GM10248 (cell line): Measurements from ENCODE around the gene ANAPC5.

Experiments
- CTCF ChIA-PET: fragments of 300-600 bp; sonication (Branson Sonifier 250); formaldehyde crosslinking; extraction: SDS; loops from one replicate; lab custom pipeline; 2021; ENCODE audit warnings: antibody characterized with exemption; lab: Yijun Ruan, JAX
- POLR2A ChIA-PET: fragments of 350-650 bp; sonication (Branson Sonifier 250); formaldehyde crosslinking; extraction: SDS; loops from one replicate; lab custom pipeline; 2020; ENCODE audit warnings: antibody characterized with exemption; lab: Yijun Ruan, JAX
- DNase-seq: peaks from one replicate; pipeline ENCODE4 v3.0.0; 2012; ENCODE audit errors: extremely low spot score
- CTCF ChIP-seq: IDR thresholded peaks from 2 replicates; pipeline ENCODE4 v1.5.1; 2012; ENCODE audit warnings: mild to moderate bottlenecking, low read depth; ENCODE audit errors: extremely low read depth, missing control alignments, control extremely low read depth

ANAPC5 gene

GRCh38 chr12:121278169-121279070 is 73.8 kb downstream of the ANAPC5 start:
- ChIA-PET POLR2A (no interaction called here), CTCF (interaction anchor here (1.0 kb wide), 1 partner anchor 10 kb away, joined by 3 read pairs; no protein-coding TSS in a partner anchor)
- no peak for DNase-seq
- TF ChIP-seq CTCF = no peak

- TF ChIP-seq CTCF = no peak
- POLR2A ChIA-PET = interaction anchor here (0.6 to 0.7 kb wide), 2 partner anchors 20 to 324 kb away, joined by 3 to 6 read pairs; no protein-coding TSS in a partner anchor
- CTCF ChIA-PET = interaction anchor here (1.0 to 1.1 kb wide), 3 partner anchors 8 to 11 kb away, joined by 3 to 8 read pairs (median 3); no protein-coding TSS in a partner anchor
- no peak for DNase-seq
Measured at GRCh38 chr12:121277374-121277759, 74.8 kb downstream of the ANAPC5 start.

DNA sequence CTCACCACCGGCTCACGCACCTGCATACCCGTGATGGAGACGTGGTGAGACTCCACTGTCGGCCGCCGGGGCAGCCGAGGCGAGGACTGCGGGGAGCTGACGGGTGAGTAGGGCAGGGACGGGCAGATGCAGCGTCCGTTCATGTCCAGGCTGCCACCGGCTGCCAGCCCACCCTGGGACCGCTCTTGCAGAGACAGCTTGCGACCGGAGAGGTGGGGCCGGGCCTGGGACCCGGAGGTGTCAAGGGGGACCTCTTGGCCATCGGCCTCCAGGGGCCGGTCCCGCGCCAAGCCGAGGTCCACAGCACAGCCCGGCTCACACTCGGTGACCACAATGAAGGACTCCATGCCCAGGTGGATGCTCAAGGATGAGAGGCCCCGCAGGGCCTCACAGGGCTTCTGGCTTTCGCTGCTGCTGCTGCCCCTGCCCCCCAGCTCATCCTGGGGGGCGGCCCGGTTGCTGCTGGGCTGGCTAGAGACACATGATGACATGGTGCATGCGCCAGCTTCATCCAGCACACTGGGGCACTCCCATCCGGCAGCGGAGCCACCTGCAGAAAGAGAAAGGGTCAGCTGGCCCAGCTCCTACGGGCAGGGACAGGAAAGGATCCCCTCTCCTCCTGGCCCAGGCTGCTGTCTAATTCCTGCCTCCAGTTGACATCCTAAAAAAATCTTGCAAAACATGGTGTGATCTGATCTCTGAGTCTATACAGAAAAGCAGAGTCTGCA is 78.0 kb downstream of the ANAPC5 start:
- CTCF ChIA-PET = no interaction called here

GRCh38 chr12:121273364-121273896 is 78.8 kb downstream of the ANAPC5 start:
- no peak for DNase-seq
- no peak for TF ChIP-seq CTCF
- ChIA-PET CTCF (interaction anchor here (1.6 kb wide), 1 partner anchor 10 kb away, joined by 5 read pairs; no protein-coding TSS in a partner anchor), POLR2A (no interaction called here)

More for the DNA sequence above, 78.0 kb downstream of the ANAPC5 start:
- DNase-seq = no peak
- no peak for TF ChIP-seq CTCF
- POLR2A ChIA-PET = no interaction called here

DNA sequence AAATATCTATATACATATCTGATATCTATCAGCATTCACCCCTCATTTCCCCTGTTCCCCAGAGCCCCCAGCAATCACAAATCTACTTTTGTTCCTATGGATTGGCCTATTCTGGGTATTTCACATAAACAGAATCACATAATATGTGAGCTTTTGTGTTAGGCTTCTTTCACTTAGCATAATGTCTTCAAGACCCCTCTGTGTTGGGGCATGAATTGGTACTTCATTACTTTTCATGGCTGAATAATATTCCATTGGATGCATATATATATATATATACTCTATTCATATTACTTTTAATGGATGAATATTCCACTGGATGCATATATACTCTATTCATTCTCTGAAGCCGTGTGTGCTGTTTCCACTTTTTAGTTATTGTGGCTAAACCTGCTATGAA is 84.4 kb downstream of the ANAPC5 start:
- CTCF ChIA-PET = no interaction called here
- no peak for DNase-seq
- POLR2A ChIA-PET = no interaction called here
- no peak for TF ChIP-seq CTCF

DNA sequence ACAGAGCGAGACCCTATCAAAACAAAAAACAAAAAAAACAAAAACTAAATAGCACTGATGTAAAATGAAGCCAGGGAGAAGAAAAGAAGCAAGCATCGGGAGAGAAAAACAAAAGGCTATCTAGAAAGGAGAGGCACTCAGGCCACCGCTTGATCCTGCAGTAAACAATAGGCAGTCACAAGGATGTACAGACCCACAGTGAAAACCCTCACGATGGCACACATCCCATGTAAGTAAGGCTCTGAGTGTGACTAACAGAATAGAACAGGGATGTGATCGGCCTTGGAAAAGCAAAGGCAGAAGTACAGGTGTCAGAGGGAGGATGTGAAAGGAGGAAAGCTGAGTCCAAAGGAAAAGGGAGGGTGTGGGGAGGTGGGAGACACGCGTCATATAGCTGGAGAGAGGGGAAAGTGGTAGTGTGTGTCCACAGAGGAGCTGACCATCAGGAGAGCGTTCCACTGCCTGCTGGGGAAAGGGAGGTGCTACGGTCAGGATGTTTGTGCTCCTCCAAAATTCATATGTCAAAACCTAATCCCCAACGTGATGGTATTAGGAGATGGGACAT is 87.2 kb downstream of the ANAPC5 start:
- CTCF ChIA-PET = interaction anchor here (0.8 kb wide), 1 partner anchor 16 kb away, joined by 3 read pairs; no protein-coding TSS in a partner anchor
- TF ChIP-seq CTCF = no peak
- no peak for DNase-seq
- POLR2A ChIA-PET = no interaction called here
